ENCODE data around the gene MICU1. TPM values are rescaled to one million over a fixed set of nuclear protein-coding genes. Genes with fewer than 3 reads are reported as not detected.

MICU1 gene
- total RNA-seq, 1 donor from 2014 or later = 48.0 TPM

GRCh38 chr10:72320676-72321247 lies 305.1 kb downstream of the MICU1 start:
- Mint-ChIP-seq H3K4me3 (ENCODE audit: unreplicated experiment) (peak overlapping the region; percentile 59), H3K36me3 (ENCODE audit: low read depth) (no peaks in the 10 kb centered on the region), H3K27ac (ENCODE audit: unreplicated experiment) (peak overlapping the region; percentile 100), H3K27me3 (ENCODE audit: low read depth) (no peaks in the 10 kb centered on the region), H3K4me1 (ENCODE audit: low read depth) (peaks cover 80% of the 10 kb centered on the region), H3K9me3 (ENCODE audit: low read depth) (no peaks in the 10 kb centered on the region)
- TF ChIP-seq CTCF (IDR thresholded peaks at IDR 0.05) = no peak
- no peak for DNase-seq (ENCODE audit: low spot score)

- Mint-ChIP-seq H3K27ac (ENCODE audit: unreplicated experiment) (peak overlapping the region; percentile 100), H3K36me3 (ENCODE audit: low read depth) (no peaks in the 10 kb centered on the region), H3K4me1 (ENCODE audit: low read depth) (peaks cover 81% of the 10 kb centered on the region), H3K27me3 (ENCODE audit: low read depth) (no peaks in the 10 kb centered on the region), H3K4me3 (ENCODE audit: unreplicated experiment) (peak overlapping the region; percentile 53), H3K9me3 (ENCODE audit: low read depth) (no peaks in the 10 kb centered on the region)
- no peak for DNase-seq (ENCODE audit: low spot score)
- no peak for TF ChIP-seq CTCF (IDR thresholded peaks at IDR 0.05)
Measured at GRCh38 chr10:72319416-72320254, 306.2 kb downstream of the MICU1 start.

- no peak for DNase-seq (ENCODE audit: low spot score)
- Mint-ChIP-seq H3K36me3 (ENCODE audit: low read depth) (no peaks in the 10 kb centered on the region), H3K4me3 (ENCODE audit: unreplicated experiment) (peak overlapping the region; percentile 38), H3K27ac (ENCODE audit: unreplicated experiment) (peak overlapping the region; percentile 86), H3K4me1 (ENCODE audit: low read depth) (peaks cover 73% of the 10 kb centered on the region), H3K27me3 (ENCODE audit: low read depth) (no peaks in the 10 kb centered on the region), H3K9me3 (ENCODE audit: low read depth) (no peaks in the 10 kb centered on the region)
- no peak for TF ChIP-seq CTCF (IDR thresholded peaks at IDR 0.05)
Measured at GRCh38 chr10:72318418-72319262, 307.2 kb downstream of the MICU1 start.

Other genes with a start within 250 kb of the MICU1 start
- gene MCU, start 66.1 kb upstream of the MICU1 start, total RNA-seq = 34.1 to 51.8 TPM (median 43.4 TPM) in 3 replicates